DOHH2 (cell line): Measurements from ENCODE around the gene SLC5A10.

Experiments used
- CTCF ChIP-seq: fragments of 200-600 bp; sonication (generic); IDR thresholded peaks from one replicate; pipeline ENCODE4 v1.5.1; 2014; ENCODE audit warnings: antibody characterized with exemption, mild to moderate bottlenecking, low read depth, low read length; ENCODE audit not compliant: poor library complexity, severe bottlenecking
- EZH2phosphoT487 ChIP-seq: fragments of 200-600 bp; sonication (generic); IDR thresholded peaks from 2 replicates; pipeline ENCODE4 v1.6.1; 2017; ENCODE audit warnings: borderline replicate concordance, mild to moderate bottlenecking, antibody characterized with exemption, low read length, moderate library complexity, mixed read lengths

- no peak for TF ChIP-seq CTCF
- no peak for TF ChIP-seq EZH2phosphoT487
Measured at GRCh38 chr17:18949566-18949965, 2.4 kb upstream of the SLC5A10 start.
